A204.1 (cell line): Measurements from ENCODE around the gene FSD1.

ENCODE experiments used
- FAIRE-seq: peaks from 2 replicates; lab custom pipeline; 2012; peaks lifted over from hg19 to GRCh38; lab: Jason Lieb, UNC

Gene FSD1

GRCh38 chr19:4365791-4366665 is 61.6 kb downstream of the FSD1 start:
- no peak for FAIRE-seq

- no peak for FAIRE-seq
Measured at GRCh38 chr19:4366666-4367335, 62.4 kb downstream of the FSD1 start.

DNA sequence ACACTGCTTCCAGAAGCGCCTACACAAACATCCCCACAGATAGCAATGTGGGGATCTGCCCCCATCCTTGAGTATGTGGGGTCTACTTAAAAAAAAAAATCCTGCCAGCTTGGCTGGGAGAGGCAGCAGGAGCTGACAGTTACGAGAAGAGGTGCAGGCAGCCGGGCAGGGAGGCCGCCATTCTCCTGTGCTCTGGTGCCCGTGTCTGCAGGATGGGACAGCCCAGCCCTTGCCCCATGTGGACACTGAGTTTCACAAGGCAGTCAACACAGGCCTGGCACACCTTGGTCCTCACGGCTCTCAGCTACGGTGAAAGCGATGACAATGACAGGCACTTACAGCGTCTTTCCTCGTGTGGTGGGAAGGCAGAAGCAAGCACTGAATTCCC is 62.9 kb downstream of the FSD1 start:
- no peak for FAIRE-seq

DNA sequence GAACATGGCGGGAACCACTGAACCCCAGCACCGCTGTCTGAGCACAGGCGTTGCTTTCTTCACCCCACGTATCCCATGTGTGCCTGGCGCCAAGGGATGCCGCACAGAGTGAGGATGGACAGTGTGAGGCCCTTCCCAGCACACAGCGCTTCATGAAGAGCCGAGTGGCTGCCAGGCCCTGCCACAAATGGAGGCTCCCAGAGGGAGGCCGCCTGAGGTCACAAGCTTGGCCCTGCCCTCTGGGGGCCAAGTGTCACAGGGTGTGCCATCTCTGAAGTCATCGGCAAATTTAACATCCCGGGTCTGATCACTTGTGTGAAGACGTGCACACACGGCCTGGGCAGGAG is 63.4 kb downstream of the FSD1 start:
- FAIRE-seq = no peak

GRCh38 chr19:4368128-4368820 is 63.9 kb downstream of the FSD1 start:
- no peak for FAIRE-seq

DNA sequence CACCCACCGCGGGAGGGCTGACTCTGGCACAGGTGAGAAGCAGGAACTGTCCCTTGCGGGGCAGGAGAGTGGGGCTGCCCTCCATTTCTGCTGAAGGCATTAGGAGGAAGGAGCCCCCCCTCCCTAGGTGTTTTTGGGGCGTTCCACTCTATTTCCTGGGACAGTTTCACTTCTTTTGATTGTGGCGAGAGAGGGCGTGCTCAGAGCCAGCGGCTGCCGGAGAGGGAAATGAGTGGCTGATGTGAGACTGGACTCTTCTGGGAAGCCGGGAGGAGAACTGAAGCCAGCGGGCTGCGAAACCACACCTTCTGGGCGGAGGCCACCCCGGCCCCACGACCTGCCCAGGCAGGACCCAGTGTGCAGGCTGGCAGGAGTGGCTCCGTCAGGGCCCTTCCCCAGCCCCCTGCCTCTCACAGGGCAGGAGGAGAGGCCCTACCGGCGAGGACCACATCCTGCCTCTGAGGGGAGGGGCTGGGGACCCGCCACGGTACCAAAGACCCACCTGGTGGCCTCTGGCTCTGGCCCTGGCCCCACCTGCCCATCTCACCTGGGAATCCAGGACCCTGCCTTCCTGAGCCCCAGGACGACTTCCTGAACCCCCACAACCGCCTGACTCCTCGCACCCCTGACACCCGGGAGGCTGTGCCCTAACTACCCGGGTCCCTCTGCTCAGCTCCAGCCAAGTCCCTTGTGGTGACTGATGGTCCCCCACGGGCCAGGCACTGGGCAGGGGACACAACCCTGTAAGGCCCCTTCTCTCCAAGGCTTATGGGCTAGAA is 64.9 kb downstream of the FSD1 start:
- no peak for FAIRE-seq

- FAIRE-seq = no peak
Measured at GRCh38 chr19:4369888-4370260, 65.5 kb downstream of the FSD1 start.

DNA sequence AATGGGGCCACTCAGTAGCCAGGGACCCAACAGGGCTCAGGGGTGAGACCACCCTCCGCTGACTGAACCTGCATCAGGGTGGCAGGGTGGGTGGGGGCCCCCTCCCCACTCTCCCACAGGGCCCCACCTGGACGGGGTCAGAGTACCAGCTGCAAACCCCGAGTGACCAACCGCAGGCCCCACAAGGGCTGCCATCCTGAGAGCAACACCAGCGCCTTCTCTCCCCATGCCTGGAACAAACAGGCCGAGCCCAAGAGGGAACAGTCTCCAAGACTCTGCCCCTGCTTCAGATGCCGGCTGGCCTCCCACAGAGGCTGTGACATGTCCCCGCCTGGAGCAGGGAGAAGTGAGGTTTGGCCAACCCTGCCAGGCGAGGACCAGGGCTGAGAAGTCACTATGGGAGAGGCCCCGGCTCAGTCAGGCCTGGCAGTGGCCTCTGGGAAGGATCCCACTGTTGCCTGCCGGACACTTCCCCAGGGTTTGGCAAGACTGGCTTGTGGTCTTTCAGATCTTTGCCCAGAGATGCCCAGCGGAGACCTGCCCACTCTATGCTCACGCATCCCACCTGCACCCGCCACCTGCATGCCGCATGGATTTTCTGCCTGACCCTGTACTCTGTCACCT is 66.1 kb downstream of the FSD1 start:
- FAIRE-seq = no peak

DNA sequence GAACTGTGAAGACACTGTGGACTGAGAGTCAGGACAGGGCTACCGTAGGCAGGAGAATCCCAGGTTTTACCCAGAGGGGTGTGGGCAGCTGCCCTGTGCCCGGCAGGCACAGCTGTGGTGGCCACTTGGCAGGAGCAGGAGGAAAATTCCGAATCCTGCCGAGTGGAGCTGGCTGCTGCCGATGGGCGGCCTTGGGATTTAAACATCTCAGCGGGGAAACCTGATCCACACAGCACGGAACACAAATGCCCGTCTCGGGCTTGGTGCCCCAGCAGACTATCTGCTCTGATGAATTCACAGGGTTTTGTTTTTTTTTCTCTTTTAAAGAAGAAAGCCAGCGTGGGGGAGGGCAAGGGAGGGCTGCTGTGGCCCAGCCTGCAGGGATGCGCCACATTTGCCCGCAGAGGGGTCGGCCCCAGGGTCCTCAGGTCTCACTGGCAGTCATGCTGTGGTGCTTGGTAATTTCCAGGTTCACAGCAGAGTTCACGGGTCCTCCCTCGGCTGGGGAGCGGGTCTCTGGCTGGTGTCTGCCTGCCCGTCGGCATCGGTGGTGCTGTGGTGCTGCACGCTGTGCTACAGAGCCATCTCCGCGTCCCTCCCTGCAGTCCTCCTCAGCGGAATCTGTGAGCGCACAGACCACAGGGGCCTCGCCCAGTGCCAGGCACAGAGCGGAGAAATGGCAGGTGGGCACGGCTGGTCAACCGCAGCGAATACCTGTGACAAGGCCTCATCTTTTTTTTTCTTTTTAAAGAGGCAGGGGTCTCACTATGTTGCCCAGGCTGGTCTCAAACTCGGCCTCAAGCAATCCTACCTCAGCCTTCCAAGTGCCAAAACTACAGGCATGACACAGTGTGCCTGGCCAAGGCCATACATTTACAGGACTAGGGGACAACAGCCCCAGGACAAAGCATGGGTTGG is 67.1 kb downstream of the FSD1 start:
- no peak for FAIRE-seq

DNA sequence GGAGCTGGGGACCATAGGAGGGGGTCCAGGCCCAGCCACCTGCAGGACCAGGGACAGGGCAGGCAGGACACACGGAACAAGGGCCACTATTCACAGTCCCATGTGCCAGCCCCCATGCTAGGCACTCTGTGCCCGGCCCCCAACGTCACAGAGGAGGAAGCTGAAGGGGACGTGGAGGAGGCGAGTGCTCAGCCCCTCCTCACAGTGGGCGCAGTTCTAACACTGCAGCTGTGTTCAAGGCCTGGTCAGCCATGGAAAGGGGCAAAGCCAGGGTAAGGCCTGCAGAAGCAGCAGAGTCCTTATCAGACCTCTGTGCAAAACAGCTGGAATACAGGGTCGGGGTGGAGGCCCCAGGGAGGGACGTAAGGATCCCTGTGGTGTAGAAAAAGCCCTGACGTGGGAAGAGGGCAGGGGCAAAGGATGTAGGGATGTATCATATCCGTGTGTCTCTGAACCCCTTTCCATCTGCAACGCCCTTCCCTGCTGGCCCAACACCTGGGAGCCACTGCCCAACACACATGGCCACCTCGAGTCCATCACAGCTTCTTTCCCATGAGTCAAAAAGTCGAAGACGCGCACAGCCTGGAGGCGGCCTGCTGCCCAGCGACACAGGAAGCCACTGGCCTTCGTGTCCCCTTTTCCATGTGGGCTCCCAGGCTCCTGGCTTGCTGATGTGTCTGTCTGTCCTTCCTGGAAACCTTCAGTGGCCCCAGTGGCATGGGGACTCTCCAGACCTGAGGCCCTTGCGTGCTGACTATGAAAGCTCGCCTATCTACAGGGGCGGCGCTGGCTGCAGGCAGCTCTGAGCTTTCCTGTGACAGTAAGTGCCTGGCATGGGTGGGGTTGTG is 68.0 kb downstream of the FSD1 start:
- no peak for FAIRE-seq

GRCh38 chr19:4373013-4373367 is 68.6 kb downstream of the FSD1 start:
- no peak for FAIRE-seq
